Ovary (tissue), 3 donors: Measurements from ENCODE around the gene KRTAP5-8.

Experiments
- CTCF ChIP-seq, 3 donors: fragments of 450-650 bp in 2 of 3; fragments of 200-600 bp in 1 of 3; IDR thresholded peaks; one replicate each; pipeline versions ENCODE4 v1.5.1 to v1.8.0; 2016 to 2022; ENCODE audit warnings: antibody characterized with exemption in 3 of 3, mild to moderate bottlenecking in 1 of 3
- EP300 ChIP-seq: sonication (generic); formaldehyde crosslinking; IDR thresholded peaks from one replicate; pipeline ENCODE4 v1.6.1; 2017; ENCODE audit warnings: antibody characterized with exemption
- POLR2A ChIP-seq: fragments of 450-650 bp; IDR thresholded peaks from one replicate; pipeline ENCODE4 v1.6.1; 2017; ENCODE audit warnings: antibody characterized with exemption, mild to moderate bottlenecking, moderate library complexity
- donor health status: DM: no; HTN: no; CAD: no.

GRCh38 chr11:71551711-71552110 lies 13.9 kb downstream of the KRTAP5-8 start:
- TF ChIP-seq CTCF (IDR thresholded peaks at IDR 0.05) (no peak), POLR2A (no peak), EP300 (no peak)
